GM18508 (cell line): ENCODE measurements around the gene SLC38A8.

ENCODE experiments used
- ATAC-seq: cut with Tn5 transposase; IDR thresholded peaks from one replicate; pipeline ENCODE4 v1.9.1; 2021; ENCODE audit warnings: moderate number of reproducible peaks; ENCODE audit not compliant: insufficient read depth, unreplicated experiment

SLC38A8 gene

GRCh38 chr16:83973077-83973476, 69.5 kb downstream of the SLC38A8 start:
- no peak for ATAC-seq

- ATAC-seq, result no peak
Measured at GRCh38 chr16:83972256-83973008, 70.2 kb downstream of the SLC38A8 start.

- ATAC-seq, result no peak
Measured at GRCh38 chr16:83971165-83972130, 71.1 kb downstream of the SLC38A8 start.

- no peak for ATAC-seq
Measured at GRCh38 chr16:83970430-83970815, 72.2 kb downstream of the SLC38A8 start.

- ATAC-seq, result no peak
Measured at GRCh38 chr16:83969771-83970429, 72.7 kb downstream of the SLC38A8 start.

GRCh38 chr16:83968891-83969649, 73.5 kb downstream of the SLC38A8 start:
- no peak for ATAC-seq

- no peak for ATAC-seq
Measured at GRCh38 chr16:83968306-83968851, 74.2 kb downstream of the SLC38A8 start.

- no peak for ATAC-seq
Measured at GRCh38 chr16:83967838-83968305, 74.7 kb downstream of the SLC38A8 start, which contains the start of gene NECAB2. Gene NECAB2, plus strand, starts transcription at chr16:83968244. Its CDS starts 405 bp downstream, at chr16:83968649.

- no peak for ATAC-seq
Measured at GRCh38 chr16:83967091-83967490, 75.5 kb downstream of the SLC38A8 start.

GRCh38 chr16:83966153-83966696, 76.4 kb downstream of the SLC38A8 start:
- no peak for ATAC-seq

GRCh38 chr16:83965444-83966152, 77.0 kb downstream of the SLC38A8 start:
- no peak for ATAC-seq

GRCh38 chr16:83964684-83965443, 77.7 kb downstream of the SLC38A8 start:
- no peak for ATAC-seq

GRCh38 chr16:83963277-83964119, 79.1 kb downstream of the SLC38A8 start:
- no peak for ATAC-seq

- no peak for ATAC-seq
Measured at GRCh38 chr16:83961591-83961990, 81.0 kb downstream of the SLC38A8 start.

GRCh38 chr16:83960521-83961249, 81.9 kb downstream of the SLC38A8 start:
- no peak for ATAC-seq
